K562 (cell line): ENCODE results near the gene TEX54. TPM values are rescaled to one million over a fixed set of nuclear protein-coding genes. Genes with fewer than 3 reads are reported as not detected.
A peak's percentile ranks its signal among the peaks of the same experiment; 100 is the strongest.

Source experiments
- DPF2 ChIP-seq: fragments of 450-650 bp; IDR thresholded peaks from 2 replicates; pipeline ENCODE4 v1.6.1; 2016
- ELF2 ChIP-seq: fragments of 250-450 bp; sonication (Bioruptor Pico); IDR thresholded peaks from 2 replicates; pipeline ENCODE4 v1.5.0; 2021; ENCODE audit warnings: mild to moderate bottlenecking
- EP300 ChIP-seq: IDR thresholded peaks from 2 replicates; pipeline ENCODE4 v1.6.1; 2012; ENCODE audit warnings: low read length, improper control_type of control experiment
- GATAD2A ChIP-seq: fragments of 450-650 bp; IDR thresholded peaks from 2 replicates; pipeline ENCODE4 v1.6.1; 2017
- HDAC2 ChIP-seq: fragments of 450-650 bp; IDR thresholded peaks from 2 replicates; pipeline ENCODE4 v1.6.1; 2016; ENCODE audit warnings: mild to moderate bottlenecking
- MEIS2 ChIP-seq: fragments of 450-650 bp; IDR thresholded peaks from 2 replicates; pipeline ENCODE4 v1.6.1; 2014; ENCODE audit warnings: mild to moderate bottlenecking; ENCODE audit not compliant: partially characterized antibody
- NR1H2 ChIP-seq: sonication (generic); formaldehyde crosslinking; IDR thresholded peaks from 2 replicates; pipeline ENCODE4 v1.4.0; 2020; ENCODE audit warnings: mild to moderate bottlenecking, missing genetic modification reagents
- PURB ChIP-seq: sonication (generic); formaldehyde crosslinking; IDR thresholded peaks from 2 replicates; pipeline ENCODE4 v1.9.0; 2021; ENCODE audit warnings: low read depth, mild to moderate bottlenecking, missing genetic modification reagents
- RBM34 ChIP-seq: fragments of 200-400 bp; formaldehyde crosslinking; IDR thresholded peaks from 2 replicates; pipeline ENCODE4 v1.6.1; 2018; ENCODE audit warnings: low read length, borderline replicate concordance; ENCODE audit not compliant: insufficient read depth
- RNF2 ChIP-seq: sonication (generic); IDR thresholded peaks from 2 replicates; pipeline ENCODE4 v1.6.1; 2016
- SAFB ChIP-seq: fragments of 200-400 bp; formaldehyde crosslinking; IDR thresholded peaks from 2 replicates; pipeline ENCODE4 v1.6.1; 2017; ENCODE audit warnings: low read depth, low read length, borderline replicate concordance
- TAF15 ChIP-seq: fragments of 200-400 bp; formaldehyde crosslinking; IDR thresholded peaks from 2 replicates; pipeline ENCODE4 v1.6.1; 2017; ENCODE audit warnings: mild to moderate bottlenecking, low read depth, low read length, moderate library complexity
- TAF7 ChIP-seq: fragments of 450-650 bp; IDR thresholded peaks from 2 replicates; pipeline ENCODE4 v1.6.1; 2016; ENCODE audit warnings: missing genetic modification characterization, missing compliant biosample characterization
- TOE1 ChIP-seq, 2 experiments: fragments of 450-650 bp in 1 of 2; sonication (generic) in 1 of 2; formaldehyde crosslinking in 1 of 2; IDR thresholded peaks; 2 replicates each; pipeline versions ENCODE4 v1.7.1 to v1.8.0; 2016 to 2022; ENCODE audit warnings: borderline replicate concordance in 2 of 2, mild to moderate bottlenecking in 2 of 2, antibody characterized with exemption in 1 of 2, inconsistent platforms in 1 of 2, low read depth in 1 of 2, missing genetic modification reagents in 1 of 2, moderate library complexity in 1 of 2
- ZNF3 ChIP-seq: fragments of 250-450 bp; sonication (Bioruptor Pico); IDR thresholded peaks from 2 replicates; pipeline ENCODE4 v1.5.0; 2021; ENCODE audit warnings: mild to moderate bottlenecking, moderate library complexity
- ZNF324 ChIP-seq: fragments of 250-450 bp; sonication (Bioruptor Pico); IDR thresholded peaks from 2 replicates; pipeline ENCODE4 v1.4.0; 2020; ENCODE audit warnings: mild to moderate bottlenecking
- ZNF507 ChIP-seq: conservative IDR thresholded peaks from 2 replicates; pipeline ENCODE4 v1.6.1; 2017; ENCODE audit warnings: missing genetic modification characterization, missing compliant biosample characterization
- polyA plus RNA-seq, 8 experiments: library from polyadenylated mRNA; depleted of rRNA in 4 of 8; stranded (reverse) in 5 of 8; unstranded in 3 of 8; fragments of >200 nt; fragmentation: Nextera tagmentation in 2 of 8; fragmentation: Illumina TruSeq in 1 of 8; extraction: Ambion mirVana in 2 of 8; extraction: Trizol in 1 of 8; gene quantifications; 2 replicates each; pipeline versions ENCODE4 v1.2.1 to v1.2.3, GENCODE V29; 2011 to 2014; ENCODE audit warnings: inconsistent platforms in 1 of 8, missing spikeins in 1 of 8
- total RNA-seq, 7 experiments: library from RNA; depleted of rRNA in 6 of 7; stranded (reverse); fragments of >200 nt in 6 of 7; fragmentation: Illumina TruSeq in 2 of 7; extraction: Trizol in 2 of 7; gene quantifications; 2 replicates each; pipeline versions ENCODE4 v1.2.1 to v1.2.3, GENCODE V29; 2011 to 2021; ENCODE audit warnings: low replicate concordance in 1 of 7
- TF ChIP-seq, protein P1 (sequence below): fragments of 450-650 bp; formaldehyde crosslinking; IDR thresholded peaks from 2 replicates; pipeline ENCODE4 v1.4.0; 2022; ENCODE audit warnings: missing genetic modification characterization
- TF ChIP-seq, protein P2 (sequence below): fragments of 450-650 bp; IDR thresholded peaks from 2 replicates; pipeline ENCODE4 v1.6.1; 2016; ENCODE audit warnings: antibody characterized with exemption
- TF ChIP-seq, protein P3 (sequence below): fragments of 200-800 bp; sonication (Bioruptor generic); IDR thresholded peaks from 2 replicates; pipeline ENCODE4 v1.6.1; 2017; ENCODE audit warnings: missing genetic modification characterization, missing compliant biosample characterization
- TF ChIP-seq, protein P4 (sequence below): fragments of 450-650 bp; formaldehyde crosslinking; IDR thresholded peaks from 2 replicates; pipeline ENCODE4 v1.4.0; 2020; ENCODE audit warnings: mild to moderate bottlenecking, moderate library complexity
- TF ChIP-seq, protein P5 (sequence below): fragments of 250-450 bp; sonication (Bioruptor Pico); IDR thresholded peaks from 2 replicates; pipeline ENCODE4 v1.4.0; 2020; ENCODE audit warnings: mild to moderate bottlenecking

TEX54 gene
- total and polyA plus RNA-seq, 9 of the 15 experiments (the other 6 are each of a cell fraction or from before 2014, with no cell fraction given), result not detected

DNA sequence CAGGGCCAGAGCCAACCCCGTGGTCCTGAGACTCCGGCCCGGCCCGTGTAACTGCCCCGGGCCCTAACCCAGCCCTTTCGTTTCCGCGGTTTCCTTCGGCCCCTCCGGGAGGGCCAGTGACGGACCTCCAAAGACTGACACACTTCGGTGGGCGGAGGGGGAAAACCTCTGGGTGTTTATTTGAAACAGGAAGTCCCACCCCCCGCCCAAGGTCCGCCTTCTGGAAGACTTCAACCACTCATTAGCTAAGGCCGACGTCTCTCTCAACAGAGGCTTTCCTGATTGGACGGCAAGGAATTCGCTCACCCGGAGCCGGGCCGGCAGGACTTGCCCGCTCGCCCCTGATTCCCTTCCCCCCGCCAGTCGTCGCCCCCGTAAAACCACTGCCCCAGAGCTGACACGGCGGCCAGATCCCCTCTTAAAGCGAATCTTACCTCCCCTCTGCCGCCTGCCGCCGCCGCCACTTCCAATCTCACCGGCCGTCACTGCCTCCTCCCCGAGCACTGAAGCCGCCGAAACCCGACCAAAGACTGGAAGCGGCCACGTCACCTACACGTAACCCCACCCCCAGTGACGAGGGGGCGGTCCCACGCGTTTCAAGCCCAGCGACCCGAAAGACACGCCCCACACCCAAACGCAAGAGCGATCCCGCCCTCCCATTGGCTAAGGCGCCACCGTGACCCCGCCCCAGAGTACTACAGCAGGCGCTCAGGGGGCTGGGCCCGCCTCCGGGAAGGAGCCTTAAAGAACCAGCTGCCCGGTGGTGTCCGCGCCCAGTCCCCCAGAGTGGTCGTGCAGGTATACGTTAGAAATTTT, 913 bp downstream of the TEX54 start, which contains the start of gene STX5 (continued):
- TF ChIP-seq, protein P1, sequence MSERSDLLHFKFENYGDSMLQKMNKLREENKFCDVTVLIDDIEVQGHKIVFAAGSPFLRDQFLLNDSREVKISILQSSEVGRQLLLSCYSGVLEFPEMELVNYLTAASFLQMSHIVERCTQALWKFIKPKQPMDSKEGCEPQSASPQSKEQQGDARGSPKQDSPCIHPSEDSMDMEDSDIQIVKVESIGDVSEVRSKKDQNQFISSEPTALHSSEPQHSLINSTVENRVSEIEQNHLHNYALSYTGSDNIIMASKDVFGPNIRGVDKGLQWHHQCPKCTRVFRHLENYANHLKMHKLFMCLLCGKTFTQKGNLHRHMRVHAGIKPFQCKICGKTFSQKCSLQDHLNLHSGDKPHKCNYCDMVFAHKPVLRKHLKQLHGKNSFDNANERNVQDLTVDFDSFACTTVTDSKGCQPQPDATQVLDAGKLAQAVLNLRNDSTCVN (CRISPR knock-in tag), result 0 out of 2 replicates have a peak, but pooled peaks have one; percentile 55
- no peak for TF ChIP-seq ELF2
- TF ChIP-seq EP300, result no peak
- no peak for TF ChIP-seq ZNF324 (CRISPR knock-in tag)
- TF ChIP-seq, protein P2, sequence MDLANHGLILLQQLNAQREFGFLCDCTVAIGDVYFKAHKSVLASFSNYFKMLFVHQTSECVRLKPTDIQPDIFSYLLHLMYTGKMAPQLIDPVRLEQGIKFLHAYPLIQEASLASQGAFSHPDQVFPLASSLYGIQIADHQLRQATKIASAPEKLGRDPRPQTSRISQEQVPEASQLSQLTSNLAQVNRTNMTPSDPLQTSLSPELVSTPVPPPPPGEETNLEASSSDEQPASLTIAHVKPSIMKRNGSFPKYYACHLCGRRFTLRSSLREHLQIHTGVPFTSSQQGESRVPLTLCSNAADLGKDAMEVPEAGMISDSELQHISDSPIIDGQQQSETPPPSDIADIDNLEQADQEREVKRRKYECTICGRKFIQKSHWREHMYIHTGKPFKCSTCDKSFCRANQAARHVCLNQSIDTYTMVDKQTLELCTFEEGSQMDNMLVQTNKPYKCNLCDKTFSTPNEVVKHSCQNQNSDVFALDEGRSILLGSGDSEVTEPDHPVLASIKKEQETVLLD, result no peak
- TF ChIP-seq ZNF3, result no peak
- TF ChIP-seq, protein P3, sequence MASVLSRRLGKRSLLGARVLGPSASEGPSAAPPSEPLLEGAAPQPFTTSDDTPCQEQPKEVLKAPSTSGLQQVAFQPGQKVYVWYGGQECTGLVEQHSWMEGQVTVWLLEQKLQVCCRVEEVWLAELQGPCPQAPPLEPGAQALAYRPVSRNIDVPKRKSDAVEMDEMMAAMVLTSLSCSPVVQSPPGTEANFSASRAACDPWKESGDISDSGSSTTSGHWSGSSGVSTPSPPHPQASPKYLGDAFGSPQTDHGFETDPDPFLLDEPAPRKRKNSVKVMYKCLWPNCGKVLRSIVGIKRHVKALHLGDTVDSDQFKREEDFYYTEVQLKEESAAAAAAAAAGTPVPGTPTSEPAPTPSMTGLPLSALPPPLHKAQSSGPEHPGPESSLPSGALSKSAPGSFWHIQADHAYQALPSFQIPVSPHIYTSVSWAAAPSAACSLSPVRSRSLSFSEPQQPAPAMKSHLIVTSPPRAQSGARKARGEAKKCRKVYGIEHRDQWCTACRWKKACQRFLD (CRISPR knock-in tag), result no peak
- TF ChIP-seq RBM34, result no peak
- TF ChIP-seq GATAD2A, result no peak
- TF ChIP-seq HDAC2, result no peak
- no peak for TF ChIP-seq TAF15
- TF ChIP-seq RNF2, result no peak
- TF ChIP-seq MEIS2, result no peak
- no peak for TF ChIP-seq ZNF507
- TF ChIP-seq TAF7 (tag), result peak; percentile 92
- TF ChIP-seq, protein P4, sequence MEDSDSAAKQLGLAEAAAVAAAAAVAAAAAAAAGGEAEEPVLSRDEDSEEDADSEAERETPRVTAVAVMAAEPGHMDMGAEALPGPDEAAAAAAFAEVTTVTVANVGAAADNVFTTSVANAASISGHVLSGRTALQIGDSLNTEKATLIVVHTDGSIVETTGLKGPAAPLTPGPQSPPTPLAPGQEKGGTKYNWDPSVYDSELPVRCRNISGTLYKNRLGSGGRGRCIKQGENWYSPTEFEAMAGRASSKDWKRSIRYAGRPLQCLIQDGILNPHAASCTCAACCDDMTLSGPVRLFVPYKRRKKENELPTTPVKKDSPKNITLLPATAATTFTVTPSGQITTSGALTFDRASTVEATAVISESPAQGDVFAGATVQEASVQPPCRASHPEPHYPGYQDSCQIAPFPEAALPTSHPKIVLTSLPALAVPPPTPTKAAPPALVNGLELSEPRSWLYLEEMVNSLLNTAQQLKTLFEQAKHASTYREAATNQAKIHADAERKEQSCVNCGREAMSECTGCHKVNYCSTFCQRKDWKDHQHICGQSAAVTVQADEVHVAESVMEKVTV (CRISPR knock-in tag), result no peak
- TF ChIP-seq, protein P5, sequence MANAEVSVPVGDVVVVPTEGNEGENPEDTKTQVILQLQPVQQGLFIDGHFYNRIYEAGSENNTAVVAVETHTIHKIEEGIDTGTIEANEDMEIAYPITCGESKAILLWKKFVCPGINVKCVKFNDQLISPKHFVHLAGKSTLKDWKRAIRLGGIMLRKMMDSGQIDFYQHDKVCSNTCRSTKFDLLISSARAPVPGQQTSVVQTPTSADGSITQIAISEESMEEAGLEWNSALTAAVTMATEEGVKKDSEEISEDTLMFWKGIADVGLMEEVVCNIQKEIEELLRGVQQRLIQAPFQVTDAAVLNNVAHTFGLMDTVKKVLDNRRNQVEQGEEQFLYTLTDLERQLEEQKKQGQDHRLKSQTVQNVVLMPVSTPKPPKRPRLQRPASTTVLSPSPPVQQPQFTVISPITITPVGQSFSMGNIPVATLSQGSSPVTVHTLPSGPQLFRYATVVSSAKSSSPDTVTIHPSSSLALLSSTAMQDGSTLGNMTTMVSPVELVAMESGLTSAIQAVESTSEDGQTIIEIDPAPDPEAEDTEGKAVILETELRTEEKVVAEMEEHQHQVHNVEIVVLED (CRISPR knock-in tag), result peak; percentile 19; the same call in 1 of the 2 replicates
- TF ChIP-seq NR1H2, result no peak
- no peak for TF ChIP-seq DPF2
- TF ChIP-seq PURB, result no peak
- peak; percentile 90 for TF ChIP-seq TOE1 (IDR thresholded peaks at IDR 0.05; ENCODE audit: borderline replicate concordance)
- no peak for TF ChIP-seq TOE1 (CRISPR knock-in tag; IDR thresholded peaks at IDR 0.05; ENCODE audit: borderline replicate concordance, low read depth)
- TF ChIP-seq SAFB, result no peak
